H1 (cell line): Measurements from ENCODE around the gene P4HB.

ENCODE experiments used
- BRCA1 ChIP-seq: IDR thresholded peaks from 2 replicates; pipeline ENCODE4 v1.6.1; 2012; ENCODE audit warnings: low read depth, low read length, improper control_type of control experiment
- CHD7 ChIP-seq: fragments of 300-600 bp; sonication (generic); IDR thresholded peaks from 2 replicates; pipeline ENCODE4 v1.7.1; 2012; ENCODE audit warnings: low read length, moderate library complexity, mild to moderate bottlenecking, inconsistent platforms; ENCODE audit not compliant: insufficient replicate concordance
- CTCF ChIP-seq, 3 experiments: IDR thresholded peaks; 1 replicate in 2 of 3; 2 replicates in 1 of 3; pipeline versions ENCODE4 v1.5.1 to v1.6.1; 2011; ENCODE audit warnings: low read length in 3 of 3, mild to moderate bottlenecking in 3 of 3, inconsistent platforms in 2 of 3, low read depth in 1 of 3, moderate library complexity in 1 of 3; ENCODE audit not compliant: insufficient read depth in 1 of 3; ENCODE audit errors: control extremely low read depth in 1 of 3
- GABPA ChIP-seq: IDR thresholded peaks from 2 replicates; pipeline ENCODE4 v1.6.1; 2011; ENCODE audit warnings: mild to moderate bottlenecking, low read length, moderate library complexity, borderline replicate concordance; ENCODE audit not compliant: insufficient read depth
- MAX ChIP-seq: IDR thresholded peaks from 2 replicates; pipeline ENCODE4 v1.6.1; 2012; ENCODE audit warnings: inconsistent platforms
- POLR2A ChIP-seq, 2 experiments: IDR thresholded peaks; 1 replicate in 1 of 2; 2 replicates in 1 of 2; pipeline ENCODE4 v1.6.1; 2011; ENCODE audit warnings: low read depth in 2 of 2, low read length in 2 of 2, mild to moderate bottlenecking in 2 of 2; ENCODE audit errors: control extremely low read depth in 1 of 2
- POLR2AphosphoS5 ChIP-seq: IDR thresholded peaks from 2 replicates; pipeline ENCODE4 v1.6.1; 2011; ENCODE audit warnings: low read depth, low read length
- USF2 ChIP-seq: IDR thresholded peaks from 2 replicates; pipeline ENCODE4 v1.6.1; 2011; ENCODE audit warnings: low read length, improper control_type of control experiment
- ZNF274 ChIP-seq: IDR thresholded peaks from 2 replicates; pipeline ENCODE4 v1.7.0; 2012; ENCODE audit warnings: low read length, borderline replicate concordance; ENCODE audit errors: extremely low read depth

GRCh38 chr17:81871387-81872230 lies 11.3 kb upstream of the P4HB start:
- TF ChIP-seq ZNF274 = no peak
- peak in 1 of 2 experiments; percentile 65; a peak in 2 of 3 replicates for TF ChIP-seq POLR2A (IDR thresholded peaks at IDR 0.05; ENCODE audit: control extremely low read depth in 1 of 2, low read depth in 2 of 2, low read length in 2 of 2)
- peak; percentile 92 for TF ChIP-seq MAX
- TF ChIP-seq CTCF (IDR thresholded peaks at IDR 0.05; ENCODE audit: control extremely low read depth in 1 of 3, insufficient read depth in 1 of 3, low read depth in 1 of 3, low read length in 3 of 3) = peak in 1 of 3 experiments; percentile 2; a peak in 1 of 4 replicates
- TF ChIP-seq GABPA = peak; percentile 68; the same call in 1 of the 2 replicates
- TF ChIP-seq BRCA1 = no peak
- TF ChIP-seq CHD7 = no peak
- peak; percentile 66 for TF ChIP-seq USF2
- TF ChIP-seq POLR2AphosphoS5 = peak; percentile 78; the same call in 1 of the 2 replicates
